DOHH2 (cell line): Measurements from ENCODE around the gene FAM200C.

Source experiments
- H3F3A ChIP-seq: fragments of 200-600 bp; sonication (generic), shearing (Covaris generic); 2 replicates; pipeline ENCODE4 v1.6.0; 2016; ENCODE audit warnings: antibody characterized with exemption, mild to moderate bottlenecking; ENCODE audit not compliant: control insufficient read depth, insufficient read depth
- H3K27ac ChIP-seq: fragments of 200-600 bp; sonication (generic); 2 replicates; pipeline ENCODE4 v1.5.1; 2014; ENCODE audit warnings: low read depth, mild to moderate bottlenecking, low read length, moderate library complexity
- H3K27me3 ChIP-seq: fragments of 200-600 bp; sonication (generic); 2 replicates; pipeline ENCODE4 v1.6.1; 2014; ENCODE audit warnings: mild to moderate bottlenecking, low read length, mixed read lengths; ENCODE audit not compliant: control insufficient read depth
- H3K36me3 ChIP-seq: fragments of 200-600 bp; sonication (generic); 2 replicates; pipeline ENCODE4 v1.6.1; 2014; ENCODE audit warnings: mild to moderate bottlenecking, low read length, moderate library complexity, mixed read lengths; ENCODE audit not compliant: control insufficient read depth
- H3K4me1 ChIP-seq: fragments of 200-600 bp; sonication (generic); 2 replicates; pipeline ENCODE4 v1.6.1; 2014; ENCODE audit warnings: mild to moderate bottlenecking, low read length, mixed read lengths; ENCODE audit not compliant: control insufficient read depth
- H3K4me2 ChIP-seq: fragments of 200-600 bp; sonication (generic); 2 replicates; pipeline ENCODE4 v1.6.0; 2014; ENCODE audit warnings: mild to moderate bottlenecking, low read length, moderate library complexity
- H3K4me3 ChIP-seq: fragments of 200-600 bp; sonication (generic); 2 replicates; pipeline ENCODE4 v1.5.1; 2014; ENCODE audit warnings: mild to moderate bottlenecking, low read length, mixed read lengths
- H3K79me2 ChIP-seq: fragments of 200-600 bp; sonication (generic); 2 replicates; pipeline ENCODE4 v1.6.1; 2014; ENCODE audit warnings: mild to moderate bottlenecking, low read length, mixed read lengths; ENCODE audit not compliant: control insufficient read depth
- H3K9me2 ChIP-seq: fragments of 200-600 bp; sonication (generic); replicated peaks from 2 replicates; pipeline ENCODE4 v1.6.1; 2014; ENCODE audit warnings: mild to moderate bottlenecking, low read length, mixed read lengths; ENCODE audit not compliant: control insufficient read depth
- H3K9me3 ChIP-seq: fragments of 200-600 bp; sonication (generic); 2 replicates; pipeline ENCODE4 v1.6.1; 2014; ENCODE audit warnings: antibody characterized with exemption, low read length, mixed read lengths; ENCODE audit not compliant: control insufficient read depth, insufficient read depth
- H4K20me1 ChIP-seq: fragments of 200-600 bp; sonication (generic); 2 replicates; pipeline ENCODE4 v1.6.0; 2014; ENCODE audit warnings: low read depth, mild to moderate bottlenecking, antibody characterized with exemption, low read length, moderate library complexity; ENCODE audit not compliant: control insufficient read depth, insufficient read depth
- EZH2phosphoT487 ChIP-seq: fragments of 200-600 bp; sonication (generic); IDR thresholded peaks from 2 replicates; pipeline ENCODE4 v1.6.1; 2017; ENCODE audit warnings: borderline replicate concordance, mild to moderate bottlenecking, antibody characterized with exemption, low read length, moderate library complexity, mixed read lengths
- TF ChIP-seq, protein P1 (sequence below): fragments of 200-600 bp; sonication (generic); IDR thresholded peaks from one replicate; pipeline ENCODE4 v1.5.1; 2014; ENCODE audit warnings: antibody characterized with exemption, mild to moderate bottlenecking, low read depth, low read length; ENCODE audit not compliant: poor library complexity, severe bottlenecking

FAM200C gene

DNA sequence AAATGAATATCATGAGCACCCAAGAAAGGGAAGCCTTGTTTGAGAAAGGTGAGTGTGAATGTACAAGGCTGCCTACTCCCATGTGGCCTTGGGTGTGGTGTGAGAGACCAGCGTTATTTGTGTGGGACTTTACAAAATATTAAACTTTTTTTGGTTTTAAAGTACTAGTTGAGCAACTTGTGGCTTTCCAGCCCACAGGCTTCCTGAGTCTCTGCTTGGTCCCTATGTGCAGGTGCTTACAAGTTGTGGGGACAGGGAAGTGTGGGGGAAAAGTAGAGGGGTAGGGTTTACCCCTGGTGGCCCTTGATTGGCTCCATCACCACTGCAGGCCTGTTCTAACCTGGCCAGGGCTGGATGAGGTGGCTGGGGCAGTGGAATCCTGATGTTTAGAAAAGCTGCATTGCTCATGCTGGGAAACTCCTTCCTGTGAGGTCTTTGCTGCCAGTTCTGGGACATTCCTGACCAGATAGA, 41.5 kb upstream of the FAM200C start:
- H4K20me1 ChIP-seq, result no peaks in the 10 kb centered on the region
- no peaks in the 10 kb centered on the region for H3K79me2 ChIP-seq
- no peak overlapping the region for H3K4me3 ChIP-seq
- H3K9me2 ChIP-seq, result no peaks in the 10 kb centered on the region
- no peaks in the 10 kb centered on the region for H3K27me3 ChIP-seq
- no peak overlapping the region for H3K27ac ChIP-seq
- no peaks in the 10 kb centered on the region for H3K9me3 ChIP-seq
- TF ChIP-seq, protein P1, sequence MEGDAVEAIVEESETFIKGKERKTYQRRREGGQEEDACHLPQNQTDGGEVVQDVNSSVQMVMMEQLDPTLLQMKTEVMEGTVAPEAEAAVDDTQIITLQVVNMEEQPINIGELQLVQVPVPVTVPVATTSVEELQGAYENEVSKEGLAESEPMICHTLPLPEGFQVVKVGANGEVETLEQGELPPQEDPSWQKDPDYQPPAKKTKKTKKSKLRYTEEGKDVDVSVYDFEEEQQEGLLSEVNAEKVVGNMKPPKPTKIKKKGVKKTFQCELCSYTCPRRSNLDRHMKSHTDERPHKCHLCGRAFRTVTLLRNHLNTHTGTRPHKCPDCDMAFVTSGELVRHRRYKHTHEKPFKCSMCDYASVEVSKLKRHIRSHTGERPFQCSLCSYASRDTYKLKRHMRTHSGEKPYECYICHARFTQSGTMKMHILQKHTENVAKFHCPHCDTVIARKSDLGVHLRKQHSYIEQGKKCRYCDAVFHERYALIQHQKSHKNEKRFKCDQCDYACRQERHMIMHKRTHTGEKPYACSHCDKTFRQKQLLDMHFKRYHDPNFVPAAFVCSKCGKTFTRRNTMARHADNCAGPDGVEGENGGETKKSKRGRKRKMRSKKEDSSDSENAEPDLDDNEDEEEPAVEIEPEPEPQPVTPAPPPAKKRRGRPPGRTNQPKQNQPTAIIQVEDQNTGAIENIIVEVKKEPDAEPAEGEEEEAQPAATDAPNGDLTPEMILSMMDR, result no peak
- no peak for TF ChIP-seq EZH2phosphoT487
- no peaks in the 10 kb centered on the region for H3F3A ChIP-seq
- H3K4me2 ChIP-seq, result no peak overlapping the region
- no peaks in the 10 kb centered on the region for H3K36me3 ChIP-seq
- H3K4me1 ChIP-seq, result peaks cover 50% of the 10 kb centered on the region

DNA sequence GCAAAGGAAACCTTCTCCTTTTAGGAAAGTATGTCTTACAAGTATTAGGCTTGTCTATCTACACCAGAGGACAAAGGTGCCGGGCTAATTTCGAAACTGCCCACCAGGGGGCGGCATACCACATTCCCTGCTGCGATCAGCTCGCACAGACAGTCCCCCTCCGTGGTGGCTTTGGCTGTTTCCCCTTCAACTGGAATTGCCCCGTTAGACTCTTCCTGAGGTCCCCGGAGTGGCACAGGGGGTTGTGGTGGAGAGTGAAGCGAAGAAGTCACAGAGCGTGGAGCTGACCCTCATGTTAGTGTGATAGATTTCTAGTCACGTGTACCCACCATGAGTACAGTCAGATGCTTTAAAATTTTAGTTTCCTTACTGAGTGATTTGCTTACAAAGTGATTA, 39.3 kb upstream of the FAM200C start:
- H3K9me2 ChIP-seq, result no peaks in the 10 kb centered on the region
- peak overlapping the region; percentile 74 for H3K4me3 ChIP-seq
- H3K36me3 ChIP-seq, result no peaks in the 10 kb centered on the region
- TF ChIP-seq EZH2phosphoT487, result no peak
- TF ChIP-seq, protein P1, result peak; percentile 89
- H3K79me2 ChIP-seq, result no peaks in the 10 kb centered on the region
- H3K27ac ChIP-seq, result peak overlapping the region; percentile 17; the same call in 1 of the 2 replicates
- no peaks in the 10 kb centered on the region for H3K27me3 ChIP-seq
- H3K9me3 ChIP-seq, result no peaks in the 10 kb centered on the region
- peaks cover 71% of the 10 kb centered on the region for H3K4me1 ChIP-seq
- H3K4me2 ChIP-seq, result peak overlapping the region; percentile 87
- H4K20me1 ChIP-seq, result no peaks in the 10 kb centered on the region
- H3F3A ChIP-seq, result no peaks in the 10 kb centered on the region

DNA sequence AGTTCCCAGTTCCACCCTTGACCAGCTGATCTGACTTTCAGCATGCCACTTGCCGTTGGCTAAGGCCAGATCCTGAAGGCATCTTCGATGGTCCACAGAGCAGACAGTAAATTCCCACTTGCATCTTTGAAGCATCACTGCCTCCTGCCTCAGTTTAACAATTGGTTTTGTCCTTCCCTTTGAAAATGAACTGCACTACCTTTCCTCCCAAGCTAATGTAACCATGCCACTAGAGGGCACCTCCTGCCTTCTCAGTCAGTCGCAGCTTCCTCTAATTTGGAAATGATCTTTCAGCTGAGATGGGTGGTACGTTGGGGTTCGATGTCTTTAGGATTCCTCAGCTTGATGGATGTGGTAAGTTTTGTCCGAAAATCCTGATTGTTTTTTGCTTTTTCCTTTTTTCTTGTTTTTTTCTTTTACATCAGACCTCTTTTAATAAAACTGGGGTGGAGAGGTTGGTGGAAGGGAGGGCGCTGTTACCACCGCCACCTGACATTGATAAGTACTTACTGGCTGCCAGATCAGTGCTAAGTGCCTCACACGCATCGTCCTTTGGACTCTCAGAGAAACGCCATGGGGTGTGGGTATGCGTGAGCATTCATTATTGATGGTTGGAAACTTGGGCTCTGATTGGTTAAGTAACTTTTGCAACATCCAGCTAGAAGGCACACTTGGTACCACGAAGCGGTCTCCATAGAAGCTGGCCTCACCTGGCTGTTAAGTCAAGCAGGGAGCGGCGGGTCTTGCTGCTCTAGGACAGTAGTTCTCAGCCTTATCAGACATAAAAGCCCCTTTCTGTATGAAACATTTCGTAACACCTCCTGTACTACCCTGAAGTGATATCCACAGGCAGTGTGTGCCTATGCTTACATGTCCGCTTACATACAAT, 38.7 kb upstream of the FAM200C start:
- H3K4me3 ChIP-seq, result peak overlapping the region; percentile 74
- no peaks in the 10 kb centered on the region for H4K20me1 ChIP-seq
- peak overlapping the region; percentile 17; the same call in 1 of the 2 replicates for H3K27ac ChIP-seq
- no peaks in the 10 kb centered on the region for H3K9me2 ChIP-seq
- no peaks in the 10 kb centered on the region for H3F3A ChIP-seq
- no peaks in the 10 kb centered on the region for H3K27me3 ChIP-seq
- peaks cover 77% of the 10 kb centered on the region for H3K4me1 ChIP-seq
- H3K36me3 ChIP-seq, result no peaks in the 10 kb centered on the region
- H3K9me3 ChIP-seq, result no peaks in the 10 kb centered on the region
- H3K4me2 ChIP-seq, result peak overlapping the region; percentile 87
- H3K79me2 ChIP-seq, result no peaks in the 10 kb centered on the region
- TF ChIP-seq EZH2phosphoT487, result no peak
- TF ChIP-seq, protein P1, result peak; percentile 94
